Esophagus squamous epithelium (tissue), 5 donors: ENCODE data around the gene DDA1. TPM values are rescaled to one million over a fixed set of nuclear protein-coding genes. Genes with fewer than 3 reads are reported as not detected.

Source experiments
- DNase-seq: peaks from one replicate; lab custom pipeline; 2025; lab: John Stamatoyannopoulos, UW
- H3K27ac ChIP-seq, 4 donors: fragments of 200-600 bp; sonication (generic); one replicate each; pipeline ENCODE4 v1.5.1; 2016 to 2019; ENCODE audit warnings: mild to moderate bottlenecking in 1 of 4
- H3K27me3 ChIP-seq, 4 donors: fragments of 200-600 bp; sonication (generic); 1 replicate in 3 of 4; 2 replicates in 1 of 4; pipeline versions ENCODE4 v1.5.1 to v1.6.0; 2017 to 2021; ENCODE audit warnings: antibody characterized with exemption in 1 of 4
- H3K36me3 ChIP-seq, 3 donors: fragments of 200-600 bp; sonication (generic); one replicate each; pipeline ENCODE4 v1.5.1; 2016 to 2019
- H3K4me1 ChIP-seq, 3 donors: fragments of 200-600 bp; sonication (generic); one replicate each; pipeline ENCODE4 v1.5.1; 2017 to 2019
- H3K4me3 ChIP-seq, 4 donors: fragments of 200-600 bp; sonication (generic); 1 replicate in 3 of 4; 2 replicates in 1 of 4; pipeline ENCODE4 v1.5.1; 2016 to 2019; ENCODE audit warnings: mild to moderate bottlenecking in 2 of 4, moderate library complexity in 1 of 4
- H3K9me3 ChIP-seq, 3 donors: fragments of 200-600 bp; sonication (generic); one replicate each; pipeline ENCODE4 v1.5.1; 2016 to 2019
- POLR2A ChIP-seq, 4 donors: fragments of 450-650 bp; IDR thresholded peaks; one replicate each; pipeline ENCODE4 v1.6.1; 2017; ENCODE audit warnings: antibody characterized with exemption in 4 of 4, mild to moderate bottlenecking in 4 of 4, moderate library complexity in 3 of 4
- WGBS, 2 donors: methylation state at CpG; one replicate each; pipeline ENCODE4 v1.1.5; 2018; 5-methylcytosine and 5-hydroxymethylcytosine counted together
- intact Hi-C: fragments of 100-400 bp; cut with DNase I; formaldehyde crosslinking; loops from one replicate; pipeline ENCODE4 v1.15.0; 2022
- total RNA-seq, 4 donors: library from RNA; depleted of rRNA; stranded (reverse); fragments of >200 nt; gene quantifications; one replicate each; pipeline ENCODE4 v1.1.0, GENCODE V29; 2016
- TF ChIP-seq, protein P1 (sequence below), 6 experiments: fragments of 450-650 bp in 4 of 6; fragments of 200-600 bp in 2 of 6; sonication (generic) in 2 of 6; IDR thresholded peaks; one replicate each; pipeline ENCODE4 v1.5.1; 2016 to 2019; ENCODE audit warnings: antibody characterized with exemption in 6 of 6, mild to moderate bottlenecking in 4 of 6, moderate library complexity in 4 of 6
- donor health status: DM: yes; HTN: yes; CAD: no.

DDA1 gene
- total RNA-seq, 4 donors from 2014 or later = 16.4 to 29.0 (median 22.7) TPM

DNA sequence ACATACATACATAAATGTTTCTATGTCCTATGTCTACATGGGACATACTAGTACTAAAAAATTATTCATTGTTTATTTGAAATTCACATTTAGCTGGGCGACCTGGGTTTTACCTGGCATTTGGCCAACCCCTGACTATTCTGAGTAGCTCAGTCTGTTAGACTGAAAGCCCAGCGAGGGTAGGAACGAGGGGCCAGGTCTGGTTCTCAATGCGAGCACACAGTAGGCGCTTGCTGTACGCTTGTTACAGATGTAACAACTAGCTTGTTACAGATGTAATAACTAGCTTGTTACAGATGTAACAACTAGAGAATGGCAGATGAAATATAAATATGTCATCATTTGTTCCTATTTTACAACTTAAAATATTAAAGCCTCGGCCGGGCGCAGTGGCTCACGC lies 26.2 kb downstream of the DDA1 start:
- Histone ChIP-seq H3K36me3 (peaks cover 0 to 17% (median 0%) of the 10 kb centered on the region in 3 donors), H3K9me3 (no peaks in the 10 kb centered on the region), H3K4me3 (peak overlapping the region in 2 of 4 donors; percentile 57 to 92), H3K4me1 (peaks cover 35 to 68% (median 38%) of the 10 kb centered on the region in 3 donors), H3K27me3 (peaks cover 0 to 15% (median 0%) of the 10 kb centered on the region in 4 donors), H3K27ac (peak overlapping the region; percentile 80 to 98 (median 93))
- intact Hi-C loops = no loop called here
- no peak for DNase-seq
- 32 to 62% methylated on average over 4 to 10 of the region's 10 CpGs for WGBS, 2 donors
- no peak for TF ChIP-seq POLR2A (IDR thresholded peaks at IDR 0.05)
- TF ChIP-seq, protein P1, sequence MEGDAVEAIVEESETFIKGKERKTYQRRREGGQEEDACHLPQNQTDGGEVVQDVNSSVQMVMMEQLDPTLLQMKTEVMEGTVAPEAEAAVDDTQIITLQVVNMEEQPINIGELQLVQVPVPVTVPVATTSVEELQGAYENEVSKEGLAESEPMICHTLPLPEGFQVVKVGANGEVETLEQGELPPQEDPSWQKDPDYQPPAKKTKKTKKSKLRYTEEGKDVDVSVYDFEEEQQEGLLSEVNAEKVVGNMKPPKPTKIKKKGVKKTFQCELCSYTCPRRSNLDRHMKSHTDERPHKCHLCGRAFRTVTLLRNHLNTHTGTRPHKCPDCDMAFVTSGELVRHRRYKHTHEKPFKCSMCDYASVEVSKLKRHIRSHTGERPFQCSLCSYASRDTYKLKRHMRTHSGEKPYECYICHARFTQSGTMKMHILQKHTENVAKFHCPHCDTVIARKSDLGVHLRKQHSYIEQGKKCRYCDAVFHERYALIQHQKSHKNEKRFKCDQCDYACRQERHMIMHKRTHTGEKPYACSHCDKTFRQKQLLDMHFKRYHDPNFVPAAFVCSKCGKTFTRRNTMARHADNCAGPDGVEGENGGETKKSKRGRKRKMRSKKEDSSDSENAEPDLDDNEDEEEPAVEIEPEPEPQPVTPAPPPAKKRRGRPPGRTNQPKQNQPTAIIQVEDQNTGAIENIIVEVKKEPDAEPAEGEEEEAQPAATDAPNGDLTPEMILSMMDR (IDR thresholded peaks at IDR 0.05) = no peak

DNA sequence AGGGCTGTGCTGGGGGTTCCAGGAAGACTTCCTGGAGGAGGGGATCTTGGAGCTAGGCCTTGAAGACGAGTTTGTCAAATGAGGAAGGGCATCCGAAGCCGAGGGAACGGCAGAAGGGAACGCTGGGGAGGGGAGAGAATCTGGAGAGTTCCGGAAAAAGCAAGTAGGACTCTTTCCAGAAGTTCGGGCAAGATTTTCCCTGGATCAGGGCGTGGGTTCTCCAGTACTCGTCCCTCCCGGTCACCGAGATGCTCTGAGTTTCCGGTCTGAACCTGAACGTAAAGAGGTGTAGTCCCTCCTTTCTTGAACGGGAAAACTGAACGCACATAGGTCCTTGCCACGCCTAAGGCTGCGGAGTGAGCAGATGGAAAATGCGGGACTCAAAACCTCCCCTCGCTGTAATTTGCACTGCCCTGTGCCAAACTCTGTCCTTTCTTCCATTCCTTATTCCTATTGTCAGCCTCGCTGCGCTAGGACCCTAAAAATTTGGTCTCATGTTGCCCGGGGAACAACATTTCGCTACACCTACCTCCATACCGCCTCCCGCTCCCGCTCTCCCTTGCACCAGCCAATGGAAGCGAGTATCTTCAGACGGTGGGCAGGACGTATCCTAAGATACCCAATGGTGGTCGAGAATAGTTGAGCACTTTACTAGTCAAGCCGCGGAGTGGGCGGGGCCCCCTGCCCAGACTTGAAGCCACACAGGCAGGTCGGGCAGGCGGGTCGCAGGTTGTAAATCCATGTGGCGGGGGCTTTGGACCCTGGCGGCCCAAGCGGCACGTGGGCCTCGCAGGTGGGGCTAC lies 27.7 kb downstream of the DDA1 start, which contains the start of gene GTPBP3:
Gene GTPBP3 (plus strand): TSS at position 682 of the 803 bp plus-strand sequence. CDS start 59 bp downstream, at position 741.
- DNase-seq = peak; percentile 92
- TF ChIP-seq, protein P1 (IDR thresholded peaks at IDR 0.05) = no peak
- peak in 1 of 4 donors; percentile 40 for TF ChIP-seq POLR2A (IDR thresholded peaks at IDR 0.05)
- 0 to 1% methylated on average over 17 to 27 of the region's 41 CpGs for WGBS, 2 donors
- Histone ChIP-seq H3K9me3 (no peaks in the 10 kb centered on the region), H3K27ac (peak within 1 kb of the TSS; percentile 87 to 98 (median 96)), H3K4me1 (peaks cover 35 to 76% (median 38%) of the 10 kb centered on the region in 3 donors), H3K27me3 (peaks cover 0 to 4% (median 0%) of the 10 kb centered on the region in 4 donors), H3K36me3 (peaks cover 0 to 27% (median 0%) of the 10 kb centered on the region in 3 donors), H3K4me3 (peak within 1 kb of the TSS; percentile 57 to 89 (median 77))
- intact Hi-C loops = no loop called here

DNA sequence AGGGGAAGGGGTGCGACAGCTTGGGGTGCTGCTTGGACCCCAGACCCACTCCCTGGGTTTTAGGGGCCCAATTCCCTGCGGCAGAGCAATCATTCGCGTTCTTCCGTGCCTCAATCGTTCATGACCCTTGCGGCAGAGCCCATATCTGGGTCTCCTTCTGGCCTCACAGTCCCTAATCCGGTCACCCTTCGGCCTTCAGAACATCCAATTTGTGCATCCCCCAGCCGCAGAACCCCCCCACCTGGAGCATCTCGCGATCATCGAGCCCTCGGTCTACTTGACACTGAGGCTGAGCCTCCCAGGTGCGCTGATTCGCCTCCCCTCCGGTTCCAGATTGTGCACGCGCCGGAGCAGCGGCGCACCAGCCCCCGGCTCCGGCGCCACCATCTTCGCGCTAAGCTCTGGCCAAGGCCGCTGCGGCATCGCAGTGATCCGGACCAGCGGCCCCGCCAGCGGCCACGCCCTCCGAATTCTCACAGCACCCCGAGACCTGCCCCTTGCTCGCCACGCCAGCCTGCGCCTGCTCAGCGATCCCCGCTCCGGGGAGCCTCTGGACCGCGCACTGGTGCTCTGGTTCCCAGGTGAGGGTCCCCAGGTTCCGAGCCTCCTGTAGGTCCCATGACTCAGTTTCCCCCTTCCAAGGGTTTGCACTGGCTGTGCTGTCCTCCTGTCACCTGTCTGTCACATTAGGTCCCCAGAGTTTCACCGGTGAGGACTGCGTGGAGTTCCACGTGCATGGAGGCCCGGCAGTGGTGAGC lies 28.5 kb downstream of the DDA1 start:
- Histone ChIP-seq H3K4me3 (peak overlapping the region; percentile 57 to 89 (median 77)), H3K4me1 (peaks cover 35 to 75% (median 37%) of the 10 kb centered on the region in 3 donors), H3K9me3 (no peaks in the 10 kb centered on the region), H3K27me3 (no peaks in the 10 kb centered on the region), H3K27ac (peak overlapping the region; percentile 87 to 98 (median 96)), H3K36me3 (peaks cover 0 to 24% (median 0%) of the 10 kb centered on the region in 3 donors)
- WGBS, 2 donors = 2 to 3% methylated on average over 6 to 15 of the region's 50 CpGs
- no peak for DNase-seq
- TF ChIP-seq, protein P1 (IDR thresholded peaks at IDR 0.05) = no peak
- no peak for TF ChIP-seq POLR2A (IDR thresholded peaks at IDR 0.05)
- intact Hi-C loops = no loop called here

DNA sequence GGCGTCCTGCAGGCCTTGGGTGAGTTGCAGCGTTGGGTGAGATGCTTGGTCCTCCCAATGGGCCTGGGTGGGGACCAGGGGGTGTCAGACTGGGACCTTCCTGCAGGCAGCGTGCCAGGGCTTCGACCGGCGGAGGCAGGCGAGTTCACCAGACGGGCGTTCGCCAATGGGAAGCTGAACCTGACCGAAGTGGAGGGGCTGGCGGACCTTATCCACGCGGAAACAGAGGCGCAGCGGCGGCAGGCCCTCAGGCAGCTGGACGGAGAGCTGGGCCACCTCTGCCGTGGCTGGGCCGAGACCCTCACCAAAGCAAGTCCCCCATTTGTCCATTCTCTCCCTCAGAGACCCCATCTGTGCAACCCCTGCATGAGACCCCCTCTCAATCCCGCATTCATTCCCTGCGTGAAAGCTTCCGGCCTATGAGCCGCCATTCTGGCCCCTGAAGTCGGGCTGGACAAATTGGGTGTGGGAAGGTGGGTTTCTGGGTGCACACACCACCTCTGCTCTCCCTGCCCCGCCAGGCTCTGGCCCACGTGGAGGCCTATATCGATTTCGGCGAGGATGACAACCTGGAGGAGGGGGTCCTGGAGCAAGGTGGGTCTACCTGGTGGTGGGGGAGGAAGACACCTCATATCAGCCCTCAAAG lies 29.2 kb downstream of the DDA1 start:
- Histone ChIP-seq H3K9me3 (no peaks in the 10 kb centered on the region), H3K27me3 (no peaks in the 10 kb centered on the region), H3K36me3 (peaks cover 0 to 21% (median 0%) of the 10 kb centered on the region in 3 donors), H3K4me1 (peaks cover 30 to 68% (median 33%) of the 10 kb centered on the region in 3 donors), H3K27ac (peak overlapping the region in 3 of 4 donors; percentile 87 to 98 (median 96)), H3K4me3 (peak overlapping the region; percentile 57 to 89 (median 77))
- 83 to 90% methylated on average over 4 to 20 of the region's 30 CpGs for WGBS, 2 donors
- intact Hi-C loops = no loop called here
- DNase-seq = no peak
- TF ChIP-seq, protein P1 (IDR thresholded peaks at IDR 0.05) = no peak
- no peak for TF ChIP-seq POLR2A (IDR thresholded peaks at IDR 0.05)
